ENCODE measurements around the gene RHBDL3.
"Not testable (repeated sequence)": the region's sequence is repeated elsewhere in the genome, so short reads cannot be mapped to it uniquely, and the experiment has no call there.

RHBDL3 gene

DNA sequence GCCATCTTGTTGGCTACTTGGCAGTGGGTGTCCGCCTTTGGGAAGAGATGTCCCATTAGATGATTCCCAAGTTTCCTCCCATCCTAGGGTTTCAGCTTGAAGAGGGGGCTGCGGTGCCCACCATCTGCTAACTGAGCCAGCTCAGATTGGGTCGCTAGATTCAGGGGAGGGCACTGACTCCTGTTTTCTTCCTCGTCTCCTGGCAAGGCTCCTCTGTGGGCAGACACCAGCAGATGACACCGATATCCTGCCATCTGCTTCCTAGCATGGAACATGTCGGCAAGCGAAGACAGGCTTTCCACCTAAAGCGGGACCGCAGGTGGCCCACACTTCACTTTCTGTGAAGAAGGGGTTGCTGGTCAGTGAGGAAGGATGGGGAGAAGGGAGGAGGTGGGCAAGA lies 49.0 kb downstream of the RHBDL3 start:
- no peak for DNase-seq
- in situ Hi-C loops (cut with HindIII; ENCODE audit: low pct_ligation_motif_present, low pct_unique_long_range_greater_than_20kb, low sequenced_read_pairs), result no loop called here

DNA sequence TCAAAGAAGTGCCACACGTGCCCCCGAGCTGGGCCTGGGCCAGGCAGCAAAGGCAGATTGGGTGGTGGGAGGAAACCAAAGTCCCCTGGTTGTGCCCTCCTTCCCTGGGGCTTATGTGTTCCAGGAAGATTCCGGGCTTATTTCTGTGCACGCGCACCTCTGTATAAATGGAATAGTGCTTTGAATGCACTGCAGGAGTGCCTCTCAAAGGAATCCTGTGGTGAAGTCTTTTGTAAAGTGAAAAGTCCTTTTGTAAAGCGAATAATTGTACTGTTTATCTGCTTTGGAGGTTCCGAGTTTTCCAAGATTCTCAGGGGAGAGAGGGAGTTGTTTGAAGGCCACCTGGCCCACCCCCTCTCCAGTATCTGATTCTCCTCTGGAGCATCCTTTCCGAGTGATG lies 49.5 kb downstream of the RHBDL3 start:
- no peak for DNase-seq
- in situ Hi-C loops (cut with HindIII; ENCODE audit: low pct_ligation_motif_present, low pct_unique_long_range_greater_than_20kb, low sequenced_read_pairs), result no loop called here

DNA sequence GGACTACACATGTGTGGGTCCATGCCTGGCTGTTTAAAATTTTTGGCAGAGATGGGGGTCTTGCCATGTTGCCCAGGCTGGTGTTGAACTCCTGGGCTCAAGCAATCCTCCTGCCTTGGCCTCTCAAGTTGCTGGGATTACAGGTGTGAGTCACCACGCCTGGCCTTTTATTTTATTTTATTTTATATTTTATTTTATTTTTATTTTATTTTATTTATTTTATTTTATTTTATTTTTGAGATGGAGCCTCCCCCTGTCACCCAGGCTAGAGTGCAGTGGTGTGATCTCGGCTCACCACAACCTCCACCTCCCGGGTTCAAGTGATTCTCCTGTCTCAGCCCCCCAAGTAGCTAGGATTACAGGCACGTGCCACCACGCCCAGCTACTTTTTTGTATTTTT lies 51.0 kb downstream of the RHBDL3 start:
- in situ Hi-C loops (cut with HindIII; ENCODE audit: low pct_ligation_motif_present, low pct_unique_long_range_greater_than_20kb, low sequenced_read_pairs), result not testable (repeated sequence)

DNA sequence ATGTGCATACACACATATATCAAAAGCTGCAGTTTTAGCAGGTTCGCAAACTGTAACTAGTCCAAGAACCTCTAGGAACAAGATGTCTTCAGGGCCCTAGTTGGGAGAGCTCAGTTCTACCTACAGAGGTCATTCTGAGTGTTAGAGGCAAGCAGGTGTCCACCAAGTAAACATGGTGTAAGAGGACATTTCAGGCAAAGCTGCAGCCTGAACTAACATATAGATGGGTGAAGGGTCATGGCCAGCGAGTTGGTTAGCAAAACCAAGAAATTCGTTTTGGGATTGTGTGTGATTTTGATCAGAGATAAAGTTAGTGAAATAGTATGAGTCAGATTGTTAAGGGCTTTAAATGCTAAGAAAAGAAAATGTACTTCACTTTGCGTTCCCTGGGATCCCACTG lies 51.7 kb downstream of the RHBDL3 start:
- in situ Hi-C loops (cut with HindIII; ENCODE audit: low pct_ligation_motif_present, low pct_unique_long_range_greater_than_20kb, low sequenced_read_pairs), result no loop called here
- no peak for DNase-seq

More for the DNA sequence above, 51.0 kb downstream of the RHBDL3 start:
- not testable (repeated sequence) for DNase-seq

DNA sequence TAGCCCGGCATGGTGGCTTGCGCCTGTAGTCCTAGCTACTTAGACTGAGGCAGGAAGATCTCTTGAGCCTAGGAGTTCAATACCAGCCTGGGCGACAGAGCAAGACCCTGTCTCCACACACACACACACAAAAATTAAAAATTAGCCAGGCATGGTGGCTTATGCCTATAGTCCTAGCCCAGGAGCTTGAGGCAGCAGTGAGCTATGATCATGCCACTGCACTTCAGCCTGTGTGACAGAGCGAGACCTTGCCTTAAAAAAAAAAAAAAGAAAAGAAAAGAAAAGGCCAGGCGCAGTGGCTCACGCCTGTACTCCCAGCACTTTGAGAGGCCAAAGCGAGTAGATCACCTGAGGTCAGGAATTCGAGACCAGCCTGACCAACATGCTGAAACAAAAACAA lies 52.4 kb downstream of the RHBDL3 start:
- in situ Hi-C loops (cut with HindIII; ENCODE audit: low pct_ligation_motif_present, low pct_unique_long_range_greater_than_20kb, low sequenced_read_pairs), result no loop called here
- DNase-seq, result no peak

DNA sequence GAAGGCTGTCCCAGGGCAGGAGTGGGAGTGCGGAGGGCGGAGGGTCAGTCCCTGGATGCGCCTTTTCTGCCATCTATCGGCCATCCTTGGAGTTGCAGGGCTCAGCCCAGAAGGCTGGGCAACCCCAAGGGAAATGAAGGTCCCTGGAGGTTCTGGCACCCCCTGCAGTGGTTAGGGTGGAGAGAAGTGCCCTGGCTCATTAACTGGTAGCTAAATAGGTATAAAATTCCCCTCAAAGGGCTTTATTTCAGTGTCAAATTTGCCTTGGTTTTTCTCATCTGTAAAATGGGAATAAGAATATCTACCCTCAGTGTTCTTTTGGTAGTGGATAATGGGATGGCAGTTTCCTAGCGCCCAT lies 53.9 kb downstream of the RHBDL3 start:
- in situ Hi-C loops (cut with HindIII; ENCODE audit: low pct_ligation_motif_present, low pct_unique_long_range_greater_than_20kb, low sequenced_read_pairs), result no loop called here

DNA sequence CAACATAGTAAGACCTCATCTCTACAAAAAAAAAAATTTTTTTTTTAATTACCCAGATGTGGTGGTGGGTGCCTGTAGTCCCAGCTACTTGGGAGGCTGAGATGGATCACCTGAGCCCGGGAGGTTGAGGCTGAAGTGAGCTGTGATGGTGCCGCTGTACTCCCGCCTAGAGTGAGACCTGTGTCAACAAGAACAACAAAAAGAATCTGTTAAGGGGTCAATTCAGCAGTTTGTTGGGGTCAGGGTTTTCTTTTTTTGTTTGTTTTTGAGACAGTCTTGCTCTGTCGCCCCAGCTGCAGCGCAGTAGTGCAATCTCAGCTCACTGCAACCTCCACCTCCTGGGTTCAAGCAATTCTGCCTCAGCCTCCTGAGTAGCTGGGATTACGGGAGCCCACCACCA lies 54.4 kb downstream of the RHBDL3 start:
- DNase-seq; in situ Hi-C loops (cut with HindIII; ENCODE audit: low pct_ligation_motif_present, low pct_unique_long_range_greater_than_20kb, low sequenced_read_pairs): not testable (repeated sequence)

More for the DNA sequence above, 53.9 kb downstream of the RHBDL3 start:
- peak; percentile 73 for DNase-seq

DNA sequence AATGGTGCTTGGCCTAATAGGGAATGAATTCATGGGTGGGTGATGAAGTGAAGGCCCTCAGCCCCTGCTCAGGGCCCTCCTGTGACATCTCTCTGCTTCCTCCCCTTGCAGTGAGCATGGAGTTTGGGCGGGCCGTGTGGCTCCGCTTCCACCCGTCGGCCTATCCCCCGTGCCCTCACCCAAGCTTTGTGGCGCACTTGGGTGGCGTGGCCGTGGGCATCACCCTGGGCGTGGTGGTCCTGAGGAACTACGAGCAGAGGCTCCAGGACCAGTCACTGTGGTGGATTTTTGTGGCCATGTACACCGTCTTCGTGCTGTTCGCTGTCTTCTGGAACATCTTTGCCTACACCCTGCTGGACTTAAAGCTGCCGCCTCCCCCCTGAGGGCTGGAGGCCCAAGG lies 55.2 kb downstream of the RHBDL3 start:
- in situ Hi-C loops (cut with HindIII; ENCODE audit: low pct_ligation_motif_present, low pct_unique_long_range_greater_than_20kb, low sequenced_read_pairs), result no loop called here
- no peak for DNase-seq

DNA sequence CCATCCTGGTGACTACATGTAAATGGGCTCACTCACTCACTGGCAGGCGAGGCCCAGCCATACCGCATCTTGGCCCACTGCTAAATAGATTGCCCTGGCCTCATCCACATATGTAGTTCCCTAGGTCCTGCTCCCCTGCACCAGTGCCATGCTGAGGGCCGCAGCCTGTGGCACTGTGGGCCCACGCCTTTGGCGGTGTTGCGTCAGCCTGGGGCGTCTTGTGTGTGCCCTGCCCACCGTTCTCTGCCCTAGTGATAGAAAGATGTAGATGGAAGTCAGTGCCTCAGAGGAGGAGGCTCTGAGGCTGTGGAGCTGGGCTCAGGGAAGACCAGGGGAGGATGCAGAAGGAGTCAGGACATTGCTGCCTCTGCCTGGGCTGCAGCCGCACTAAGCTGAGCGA lies 57.4 kb downstream of the RHBDL3 start:
- DNase-seq, result no peak
- in situ Hi-C loops (cut with HindIII; ENCODE audit: low pct_ligation_motif_present, low pct_unique_long_range_greater_than_20kb, low sequenced_read_pairs), result no loop called here

DNA sequence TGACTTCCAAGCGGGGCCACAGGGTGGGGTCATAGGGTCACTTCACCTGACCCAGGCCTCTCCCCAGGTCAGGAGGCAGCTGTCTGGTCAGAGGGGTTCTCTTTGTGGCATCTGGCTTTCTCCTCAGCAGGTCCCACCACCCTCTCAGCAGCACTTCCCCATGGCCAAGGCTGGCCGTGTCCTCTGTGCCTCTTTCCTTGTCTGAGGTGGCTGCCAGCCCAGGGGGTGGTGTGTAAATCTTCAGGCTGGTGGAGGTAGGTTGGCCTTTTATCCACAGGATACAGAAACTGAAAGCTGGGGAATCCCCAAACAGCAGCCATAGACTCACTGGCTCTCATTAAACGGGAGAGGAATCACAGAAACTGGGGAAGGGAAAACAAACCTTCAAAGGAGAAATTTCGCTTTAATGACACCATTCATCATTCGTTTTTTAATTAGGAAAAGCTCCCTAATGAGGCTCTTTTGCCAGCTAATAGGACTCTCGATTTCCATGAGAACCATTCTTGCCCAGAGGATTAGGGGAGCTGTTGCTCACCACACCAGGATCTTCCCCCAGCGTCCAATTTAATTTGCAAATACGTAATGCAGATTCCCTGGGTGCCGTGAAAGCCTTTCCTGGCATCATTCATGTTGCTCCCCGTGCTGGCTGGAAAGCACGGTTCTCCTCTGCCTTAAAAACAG lies 58.3 kb downstream of the RHBDL3 start:
- DNase-seq, result peak; percentile 58
- in situ Hi-C loops (cut with HindIII; ENCODE audit: low pct_ligation_motif_present, low pct_unique_long_range_greater_than_20kb, low sequenced_read_pairs), result no loop called here

DNA sequence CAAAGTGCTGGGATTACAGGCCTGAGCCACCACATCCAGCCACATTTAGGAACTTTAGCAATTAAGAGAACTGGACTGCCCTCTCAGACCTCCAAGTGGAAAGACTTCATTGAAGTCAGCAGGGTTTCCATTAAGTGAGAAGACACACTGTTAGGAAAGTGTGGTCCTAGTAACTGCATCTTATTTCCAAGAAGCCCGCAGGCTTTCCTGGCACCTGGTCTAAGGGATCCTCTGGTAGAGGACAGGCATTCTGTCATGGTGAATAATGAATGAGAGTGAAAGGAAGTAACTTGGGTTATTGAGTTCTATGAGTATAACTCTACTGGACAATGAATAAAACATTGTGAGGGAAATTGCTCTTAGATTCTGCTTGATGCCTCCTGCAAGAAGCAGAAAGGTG lies 62.3 kb downstream of the RHBDL3 start:
- no peak for DNase-seq

DNA sequence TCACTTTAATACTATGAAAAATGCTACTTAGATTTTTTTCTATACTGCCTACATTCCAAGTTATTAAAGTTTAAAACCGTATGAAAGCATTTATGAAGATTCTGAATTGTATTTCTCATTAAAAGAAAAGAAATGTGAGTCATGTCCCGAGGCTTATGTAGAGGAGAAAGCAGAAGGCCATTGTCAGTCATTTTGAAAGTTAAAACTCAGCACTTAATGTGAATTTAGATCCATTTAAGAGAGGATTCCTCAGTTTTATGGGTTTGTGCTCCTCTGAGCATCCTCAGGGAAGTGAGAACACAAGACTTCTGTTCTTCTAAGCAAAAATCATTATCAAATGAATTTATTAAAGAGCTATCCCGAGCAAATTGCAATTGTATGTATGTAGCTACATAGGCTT lies 64.5 kb downstream of the RHBDL3 start:
- in situ Hi-C loops (cut with HindIII; ENCODE audit: low pct_ligation_motif_present, low pct_unique_long_range_greater_than_20kb, low sequenced_read_pairs), result no loop called here
- no peak for DNase-seq

More for the DNA sequence above, 62.3 kb downstream of the RHBDL3 start:
- in situ Hi-C loops (cut with HindIII; ENCODE audit: low pct_ligation_motif_present, low pct_unique_long_range_greater_than_20kb, low sequenced_read_pairs), result no loop called here

DNA sequence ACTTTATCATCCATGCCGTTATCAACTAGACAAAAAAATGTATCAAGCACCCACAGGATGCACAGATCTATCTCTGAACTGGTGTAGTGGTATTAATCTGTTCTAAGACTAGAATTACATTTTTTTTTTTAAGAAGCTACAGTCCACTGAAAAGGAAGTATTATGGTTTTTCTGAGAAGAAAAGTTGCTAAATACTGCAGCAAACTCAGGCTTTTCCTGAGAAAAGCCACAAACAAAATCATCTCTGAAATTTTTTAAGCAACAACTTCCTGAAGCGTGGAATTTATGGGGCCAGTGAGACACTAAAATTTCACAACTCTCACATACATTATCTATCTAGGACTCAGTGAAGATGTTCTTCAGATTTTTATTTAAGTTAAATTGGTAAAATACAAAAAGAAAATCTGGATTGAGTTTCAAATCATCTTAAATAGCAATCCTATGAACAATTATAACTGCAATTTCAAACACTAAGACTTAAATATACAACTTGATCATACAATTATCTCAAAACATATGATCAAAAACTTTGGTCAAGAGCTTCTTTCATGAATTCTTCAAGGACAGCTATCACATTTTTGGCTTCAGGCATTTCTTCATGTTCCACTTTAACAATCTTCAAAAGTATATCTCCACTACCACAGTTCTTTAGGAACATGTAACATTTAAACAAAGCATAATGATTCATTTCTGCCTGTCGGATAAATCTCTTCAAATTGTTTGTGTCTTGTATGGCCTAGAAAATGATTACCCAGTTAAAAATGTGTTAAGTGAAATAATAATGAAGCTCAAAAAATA lies 65.8 kb downstream of the RHBDL3 start:
- in situ Hi-C loops (cut with HindIII; ENCODE audit: low pct_ligation_motif_present, low pct_unique_long_range_greater_than_20kb, low sequenced_read_pairs), result no loop called here

DNA sequence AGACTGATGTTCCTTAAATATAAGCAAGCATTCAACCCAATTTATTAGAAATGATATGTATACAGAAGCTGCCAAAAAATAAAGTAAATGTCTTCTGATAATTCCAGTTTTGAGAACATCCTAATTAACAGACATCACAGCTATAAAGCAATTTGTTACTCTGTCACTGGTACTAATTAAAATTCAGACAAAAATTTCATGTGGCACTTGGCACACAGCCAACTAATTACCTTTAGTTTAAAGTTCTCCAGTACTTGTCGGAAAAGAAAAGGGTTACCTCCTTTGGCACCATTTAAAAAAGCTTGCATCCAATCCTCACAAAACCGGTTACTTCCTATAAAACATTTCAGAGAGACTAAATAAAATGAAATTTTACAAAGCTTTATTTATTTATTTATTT lies 67.6 kb downstream of the RHBDL3 start:
- in situ Hi-C loops (cut with HindIII; ENCODE audit: low pct_ligation_motif_present, low pct_unique_long_range_greater_than_20kb, low sequenced_read_pairs), result no loop called here
- DNase-seq, result no peak

More for the DNA sequence above, 65.8 kb downstream of the RHBDL3 start:
- no peak for DNase-seq

DNA sequence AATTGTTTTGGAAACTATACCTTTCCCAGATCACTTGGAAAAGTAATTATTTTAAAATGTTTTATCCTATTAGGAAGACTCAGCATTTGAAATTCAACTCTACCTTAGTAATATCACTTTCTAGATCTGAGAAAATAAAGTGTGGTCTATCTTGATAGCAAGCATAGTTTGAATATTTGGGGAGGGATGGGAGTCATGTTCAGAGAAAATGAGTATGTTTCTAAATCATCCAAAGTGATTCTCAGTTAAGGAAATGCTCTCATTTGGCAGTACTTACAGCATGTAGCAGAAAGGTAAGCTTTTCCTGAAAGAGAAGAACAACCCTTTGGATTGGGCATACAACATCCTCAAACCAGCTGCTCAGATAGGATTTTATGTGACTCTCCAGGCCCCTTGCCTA lies 69.4 kb downstream of the RHBDL3 start:
- no peak for DNase-seq
- in situ Hi-C loops (cut with HindIII; ENCODE audit: low pct_ligation_motif_present, low pct_unique_long_range_greater_than_20kb, low sequenced_read_pairs), result no loop called here

DNA sequence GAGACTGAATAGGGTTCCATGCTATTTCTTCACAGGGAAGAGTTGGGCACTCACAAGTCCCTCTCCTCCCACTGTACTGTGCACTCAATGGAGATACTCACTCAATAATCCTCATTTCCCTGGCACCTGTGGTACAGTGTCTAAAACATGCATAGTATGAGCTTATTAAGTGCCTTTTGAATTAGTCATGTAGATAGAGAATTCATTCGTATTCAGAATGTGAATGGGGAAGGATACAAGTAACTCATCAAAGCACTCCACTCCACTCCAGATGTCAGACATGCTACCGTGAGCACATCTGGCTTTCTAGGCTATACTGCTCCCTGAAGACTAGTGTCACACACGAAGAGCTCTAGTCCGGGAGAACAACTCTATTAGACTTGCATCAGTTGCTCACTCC lies 70.1 kb downstream of the RHBDL3 start:
- peak; percentile 38 for DNase-seq
- in situ Hi-C loops (cut with HindIII; ENCODE audit: low pct_ligation_motif_present, low pct_unique_long_range_greater_than_20kb, low sequenced_read_pairs), result no loop called here

DNA sequence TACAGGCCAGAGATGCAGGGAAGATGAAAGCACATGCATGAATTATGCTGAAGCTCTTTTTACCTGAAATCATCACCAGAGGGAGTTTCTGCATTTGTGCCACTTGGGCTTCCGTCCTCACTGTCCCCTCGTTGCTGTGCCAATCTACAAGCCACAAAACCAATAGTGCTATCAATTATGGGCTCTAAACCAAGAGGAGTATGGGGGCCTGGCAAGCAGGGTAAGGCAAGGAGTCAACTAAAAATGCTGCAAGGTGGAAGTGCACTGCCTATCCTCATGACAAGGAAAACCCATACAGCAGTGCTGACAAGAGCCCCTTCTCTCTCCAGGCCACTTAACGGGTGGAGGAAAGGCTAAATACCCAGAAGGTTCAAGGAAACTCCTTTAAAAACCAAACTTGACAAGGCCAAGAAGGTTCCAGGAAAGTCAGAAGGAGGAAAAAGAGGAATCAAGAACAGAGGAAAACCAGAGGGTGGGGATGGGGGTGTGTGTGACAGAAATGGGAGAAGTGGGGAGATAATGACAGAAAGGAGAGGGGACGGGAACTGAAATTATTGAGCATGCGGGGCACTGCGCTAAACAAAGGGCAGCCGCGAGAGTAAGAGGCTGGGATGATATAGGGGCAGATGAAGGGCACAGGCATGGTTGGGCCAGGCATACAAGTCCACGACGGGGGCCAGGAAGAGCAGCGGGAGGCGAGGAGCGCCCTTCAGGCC lies 75.7 kb downstream of the RHBDL3 start:
- peak; percentile 48 for DNase-seq
- in situ Hi-C loops (cut with HindIII; ENCODE audit: low pct_ligation_motif_present, low pct_unique_long_range_greater_than_20kb, low sequenced_read_pairs), result no loop called here

DNA sequence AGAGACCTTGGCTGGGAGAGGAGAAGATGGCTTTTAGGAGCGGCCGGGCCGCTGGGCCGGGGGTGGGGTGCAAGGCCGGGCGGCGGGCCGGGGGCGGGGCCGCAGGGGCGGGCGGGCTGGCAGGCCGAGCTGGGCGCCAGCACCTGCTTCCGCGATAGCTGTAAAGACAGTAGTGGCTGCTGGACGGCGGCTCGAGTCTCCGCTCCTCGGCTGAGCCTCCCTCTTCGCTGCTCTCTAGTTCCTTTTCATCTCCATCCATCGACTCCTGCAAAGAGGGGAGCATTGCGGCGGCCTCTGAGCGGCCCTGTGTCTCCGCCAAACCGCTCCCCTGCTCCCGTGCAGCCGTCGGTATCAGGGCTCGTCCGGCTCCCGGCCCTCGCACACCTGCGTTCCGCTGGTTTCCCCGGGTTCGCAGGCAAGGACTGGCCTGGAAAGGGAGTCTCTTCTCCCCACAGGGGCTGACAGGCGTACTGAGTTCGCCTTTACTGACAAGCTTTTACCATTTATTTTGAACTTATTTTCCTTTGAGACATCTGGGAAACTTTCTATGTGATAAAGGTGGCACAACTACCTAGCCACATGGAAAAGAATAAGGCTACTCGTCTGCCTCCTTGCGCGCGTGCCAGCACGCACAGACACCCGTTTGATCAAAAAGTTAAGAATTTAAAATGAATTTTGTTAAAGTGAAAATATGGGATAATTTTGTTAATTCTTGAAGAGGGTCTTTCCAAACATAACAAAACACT lies 76.4 kb downstream of the RHBDL3 start, which contains the start of gene C17orf75:
Gene C17orf75 (minus strand): TSS at position 317 of the 746 bp plus-strand sequence. CDS start 34 bp downstream, at position 283.
- in situ Hi-C loops (cut with HindIII; ENCODE audit: low pct_ligation_motif_present, low pct_unique_long_range_greater_than_20kb, low sequenced_read_pairs), result no loop called here
- DNase-seq, result peak; percentile 79
